ENCODE measurements around the gene TBPL2. TPM values are rescaled to one million over a fixed set of nuclear protein-coding genes. Genes with fewer than 3 reads are reported as not detected.

TBPL2 gene
- total and polyA plus RNA-seq, 4 donors: not detected

DNA sequence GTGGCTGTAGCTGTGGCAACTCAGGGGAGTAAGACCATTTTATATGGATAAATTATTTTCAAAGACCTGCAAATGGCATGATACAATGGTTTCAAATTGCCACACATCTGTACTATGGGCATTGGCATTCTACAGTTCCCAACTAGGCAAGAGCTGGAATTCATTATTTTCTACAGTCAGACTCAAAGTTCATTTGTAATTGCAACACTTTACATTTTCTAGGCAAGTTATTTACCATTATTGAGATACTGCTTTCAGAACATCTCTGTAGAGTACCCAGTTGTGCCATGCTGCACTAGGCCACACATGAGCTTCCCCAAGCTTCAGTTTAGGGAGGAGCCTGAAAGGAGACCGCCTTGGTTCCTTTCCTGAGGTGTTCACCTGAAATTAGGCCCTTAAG lies 20.8 kb downstream of the TBPL2 start:
- H3K36me3 ChIP-seq (ENCODE audit: control insufficient read depth in 4 of 4, insufficient read depth in 4 of 4, low read length in 4 of 4): no peaks in the 10 kb centered on the region
- WGBS, 2 donors: 94 to 100% methylated on average over 1 of the region's 1 CpG
- H3K9me3 ChIP-seq (ENCODE audit: control insufficient read depth in 4 of 4, insufficient read depth in 3 of 4, low read length in 3 of 4): no peaks in the 10 kb centered on the region
- DNase-seq: no peak
- H3K27ac ChIP-seq (ENCODE audit: low read depth in 1 of 2, low read length in 1 of 2): no peak overlapping the region
- no peak overlapping the region for H3K4me3 ChIP-seq
- H3K9ac ChIP-seq (ENCODE audit: insufficient read depth in 1 of 2, low read length in 2 of 2): no peak overlapping the region
- no peaks in the 10 kb centered on the region for H3K27me3 ChIP-seq (ENCODE audit: control insufficient read depth in 3 of 3, insufficient read depth in 3 of 3, low read length in 2 of 3)
- TF ChIP-seq, protein P1, sequence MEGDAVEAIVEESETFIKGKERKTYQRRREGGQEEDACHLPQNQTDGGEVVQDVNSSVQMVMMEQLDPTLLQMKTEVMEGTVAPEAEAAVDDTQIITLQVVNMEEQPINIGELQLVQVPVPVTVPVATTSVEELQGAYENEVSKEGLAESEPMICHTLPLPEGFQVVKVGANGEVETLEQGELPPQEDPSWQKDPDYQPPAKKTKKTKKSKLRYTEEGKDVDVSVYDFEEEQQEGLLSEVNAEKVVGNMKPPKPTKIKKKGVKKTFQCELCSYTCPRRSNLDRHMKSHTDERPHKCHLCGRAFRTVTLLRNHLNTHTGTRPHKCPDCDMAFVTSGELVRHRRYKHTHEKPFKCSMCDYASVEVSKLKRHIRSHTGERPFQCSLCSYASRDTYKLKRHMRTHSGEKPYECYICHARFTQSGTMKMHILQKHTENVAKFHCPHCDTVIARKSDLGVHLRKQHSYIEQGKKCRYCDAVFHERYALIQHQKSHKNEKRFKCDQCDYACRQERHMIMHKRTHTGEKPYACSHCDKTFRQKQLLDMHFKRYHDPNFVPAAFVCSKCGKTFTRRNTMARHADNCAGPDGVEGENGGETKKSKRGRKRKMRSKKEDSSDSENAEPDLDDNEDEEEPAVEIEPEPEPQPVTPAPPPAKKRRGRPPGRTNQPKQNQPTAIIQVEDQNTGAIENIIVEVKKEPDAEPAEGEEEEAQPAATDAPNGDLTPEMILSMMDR (IDR thresholded peaks at IDR 0.05; ENCODE audit: control extremely low read depth, extremely low read depth): no peak
- H3K4me1 ChIP-seq (ENCODE audit: control insufficient read depth in 5 of 5, insufficient read depth in 5 of 5, low read length in 5 of 5): peaks cover 0 to 9% (median 0%) of the 10 kb centered on the region in 5 donors
- no peak for ATAC-seq (ENCODE audit: insufficient read depth, low FRiP score)

DNA sequence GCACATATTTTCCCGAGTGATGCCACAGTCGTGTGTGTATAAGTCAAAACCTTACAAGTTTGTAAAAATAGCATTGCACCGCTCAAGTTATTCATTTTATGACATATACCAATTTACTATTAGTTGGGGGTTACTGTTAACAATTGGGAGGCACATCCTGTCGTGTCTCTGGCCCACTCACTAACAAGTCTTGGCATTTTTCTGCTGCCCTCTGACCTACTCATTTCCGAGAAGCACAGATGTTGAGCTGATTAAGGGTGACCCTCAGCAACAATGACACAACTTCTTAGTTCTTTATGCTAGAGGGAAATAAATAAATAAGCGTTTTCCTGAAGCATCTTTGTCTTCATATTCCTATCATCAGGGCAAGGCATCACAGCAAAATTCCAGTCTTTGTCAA lies 22.0 kb downstream of the TBPL2 start:
- peaks cover 0 to 9% (median 0%) of the 10 kb centered on the region in 5 donors for H3K4me1 ChIP-seq (ENCODE audit: control insufficient read depth in 5 of 5, insufficient read depth in 5 of 5, low read length in 5 of 5)
- TF ChIP-seq, protein P1 (IDR thresholded peaks at IDR 0.05; ENCODE audit: control extremely low read depth, extremely low read depth): no peak

DNA sequence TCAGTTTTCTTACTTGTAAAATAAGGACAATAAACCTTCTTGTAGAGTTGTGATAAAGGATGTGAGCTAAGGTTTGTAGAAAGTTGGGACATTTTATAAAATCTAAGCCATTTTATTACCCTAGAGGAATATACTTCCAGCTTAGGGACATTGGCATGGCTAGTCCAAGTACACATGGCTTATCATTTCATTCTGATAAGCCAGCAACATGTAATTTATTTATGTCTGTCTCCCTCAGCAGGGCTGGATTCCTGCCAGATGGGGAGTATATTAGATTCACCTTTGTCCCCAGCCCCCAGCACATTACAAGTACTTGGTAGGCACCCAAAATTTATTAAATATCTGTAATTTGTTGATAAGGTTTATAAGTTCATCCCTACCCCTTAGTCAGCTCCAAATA lies 22.5 kb downstream of the TBPL2 start:
- DNase-seq: no peak
- Histone ChIP-seq H3K27me3 (ENCODE audit: control insufficient read depth in 3 of 3, insufficient read depth in 3 of 3, low read length in 2 of 3) (no peaks in the 10 kb centered on the region), H3K27ac (ENCODE audit: low read depth in 1 of 2, low read length in 1 of 2) (no peak overlapping the region), H3K9ac (ENCODE audit: insufficient read depth in 1 of 2, low read length in 2 of 2) (no peak overlapping the region), H3K9me3 (ENCODE audit: control insufficient read depth in 4 of 4, insufficient read depth in 3 of 4, low read length in 3 of 4) (no peaks in the 10 kb centered on the region), H3K36me3 (ENCODE audit: control insufficient read depth in 4 of 4, insufficient read depth in 4 of 4, low read length in 4 of 4) (no peaks in the 10 kb centered on the region), H3K4me1 (ENCODE audit: control insufficient read depth in 5 of 5, insufficient read depth in 5 of 5, low read length in 5 of 5) (peaks cover 0 to 9% (median 0%) of the 10 kb centered on the region in 5 donors), H3K4me3 (no peak overlapping the region)
- no peak for ATAC-seq (ENCODE audit: insufficient read depth, low FRiP score)
- TF ChIP-seq, protein P1 (IDR thresholded peaks at IDR 0.05; ENCODE audit: control extremely low read depth, extremely low read depth): no peak

More for the DNA sequence above, 22.0 kb downstream of the TBPL2 start:
- 50 to 67% methylated on average over 6 of the region's 6 CpGs for WGBS, 2 donors
- no peak overlapping the region for H3K4me3 ChIP-seq
- no peak for ATAC-seq (ENCODE audit: insufficient read depth, low FRiP score)
- DNase-seq: no peak
- no peaks in the 10 kb centered on the region for H3K36me3 ChIP-seq (ENCODE audit: control insufficient read depth in 4 of 4, insufficient read depth in 4 of 4, low read length in 4 of 4)
- no peaks in the 10 kb centered on the region for H3K27me3 ChIP-seq (ENCODE audit: control insufficient read depth in 3 of 3, insufficient read depth in 3 of 3, low read length in 2 of 3)
- H3K27ac ChIP-seq (ENCODE audit: low read depth in 1 of 2, low read length in 1 of 2): no peak overlapping the region
- no peak overlapping the region for H3K9ac ChIP-seq (ENCODE audit: insufficient read depth in 1 of 2, low read length in 2 of 2)
- no peaks in the 10 kb centered on the region for H3K9me3 ChIP-seq (ENCODE audit: control insufficient read depth in 4 of 4, insufficient read depth in 3 of 4, low read length in 3 of 4)

DNA sequence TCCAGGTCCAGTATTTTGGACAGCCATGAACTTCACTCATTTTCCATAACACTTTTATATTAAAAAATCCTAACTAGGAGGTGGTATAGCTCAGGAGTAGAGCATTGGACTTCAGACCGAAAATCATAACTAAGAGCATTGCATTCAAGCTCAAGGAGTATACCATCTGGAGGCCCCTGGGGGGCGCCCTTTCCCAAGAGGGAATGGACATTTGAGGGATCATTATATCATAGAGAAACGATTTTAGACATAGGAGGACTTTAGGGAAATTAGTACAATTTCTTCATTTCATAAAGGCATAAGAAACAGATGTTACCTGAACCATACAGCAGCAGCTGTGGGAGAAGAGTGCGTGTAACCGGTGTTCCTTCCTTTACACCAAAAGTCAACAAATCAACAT lies 23.6 kb downstream of the TBPL2 start:
- 42 to 47% methylated on average over 5 of the region's 5 CpGs for WGBS, 2 donors
- Histone ChIP-seq H3K36me3 (ENCODE audit: control insufficient read depth in 4 of 4, insufficient read depth in 4 of 4, low read length in 4 of 4) (no peaks in the 10 kb centered on the region), H3K4me3 (no peak overlapping the region), H3K9ac (ENCODE audit: insufficient read depth in 1 of 2, low read length in 2 of 2) (no peak overlapping the region), H3K27me3 (ENCODE audit: control insufficient read depth in 3 of 3, insufficient read depth in 3 of 3, low read length in 2 of 3) (no peaks in the 10 kb centered on the region), H3K4me1 (ENCODE audit: control insufficient read depth in 5 of 5, insufficient read depth in 5 of 5, low read length in 5 of 5) (peaks cover 0 to 9% (median 0%) of the 10 kb centered on the region in 5 donors), H3K27ac (ENCODE audit: low read depth in 1 of 2, low read length in 1 of 2) (no peak overlapping the region), H3K9me3 (ENCODE audit: control insufficient read depth in 4 of 4, insufficient read depth in 3 of 4, low read length in 3 of 4) (no peaks in the 10 kb centered on the region)
- ATAC-seq (ENCODE audit: insufficient read depth, low FRiP score): no peak
- TF ChIP-seq, protein P1 (IDR thresholded peaks at IDR 0.05; ENCODE audit: control extremely low read depth, extremely low read depth): no peak
- DNase-seq: no peak
